GM21576 (cell line): ENCODE measurements around the gene PAPSS2.
A peak's percentile ranks its signal among the peaks of the same experiment; 100 is the strongest.
"Not testable (repeated sequence)": the region's sequence is repeated elsewhere in the genome, so short reads cannot be mapped to it uniquely, and the experiment has no call there.

Experiments used
- ATAC-seq: cut with Tn5 transposase; IDR thresholded peaks from one replicate; pipeline ENCODE4 v1.9.1; 2021; ENCODE audit warnings: mild to moderate bottlenecking, moderate library complexity; ENCODE audit not compliant: unreplicated experiment

The PAPSS2 gene

DNA sequence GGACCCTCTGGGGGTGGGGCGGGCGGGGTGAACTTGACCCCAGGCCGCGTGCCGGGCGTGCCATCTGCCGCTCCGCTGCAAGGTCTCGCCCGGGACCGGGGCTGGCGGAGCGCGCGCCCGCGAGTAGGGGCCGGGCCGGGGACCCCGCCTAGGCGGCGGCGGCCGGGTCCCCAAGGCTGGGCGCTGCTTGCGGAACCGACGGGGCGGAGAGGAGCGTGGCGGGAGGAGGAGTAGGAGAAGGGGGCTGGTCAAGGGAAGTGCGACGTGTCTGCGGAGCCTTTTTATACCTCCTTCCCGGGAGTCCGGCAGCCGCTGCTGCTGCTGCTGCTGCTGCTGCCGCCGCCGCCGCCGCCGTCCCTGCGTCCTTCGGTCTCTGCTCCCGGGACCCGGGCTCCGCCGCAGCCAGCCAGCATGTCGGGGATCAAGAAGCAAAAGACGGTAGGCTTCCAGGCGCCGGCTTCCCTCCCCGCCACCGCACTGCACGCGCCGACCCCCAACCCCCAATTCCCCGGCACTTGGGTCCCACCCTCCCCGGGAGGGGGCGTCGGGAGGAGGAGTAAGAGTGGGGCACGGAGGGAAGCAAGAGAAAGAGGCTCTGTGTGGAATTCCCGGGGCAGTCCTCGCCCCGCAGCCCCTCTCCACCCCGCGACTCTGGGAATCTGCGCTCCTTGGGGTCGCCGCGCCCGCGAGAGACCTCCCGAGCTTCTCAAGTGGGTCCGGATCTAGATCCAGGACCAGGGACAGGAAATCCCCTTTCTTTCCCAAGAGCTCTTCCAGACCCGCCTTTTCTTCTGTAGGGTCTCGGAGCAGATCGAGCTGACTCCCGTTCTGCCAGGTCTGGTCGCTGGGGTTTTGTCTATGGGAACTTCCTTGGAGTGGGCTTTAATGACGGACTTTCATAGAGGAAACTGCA, at the start of gene PAPSS2:
Gene PAPSS2 (plus strand): TSS at position 308 of the 913 bp plus-strand sequence. CDS start 104 bp downstream, at position 412.
- no peak for ATAC-seq

DNA sequence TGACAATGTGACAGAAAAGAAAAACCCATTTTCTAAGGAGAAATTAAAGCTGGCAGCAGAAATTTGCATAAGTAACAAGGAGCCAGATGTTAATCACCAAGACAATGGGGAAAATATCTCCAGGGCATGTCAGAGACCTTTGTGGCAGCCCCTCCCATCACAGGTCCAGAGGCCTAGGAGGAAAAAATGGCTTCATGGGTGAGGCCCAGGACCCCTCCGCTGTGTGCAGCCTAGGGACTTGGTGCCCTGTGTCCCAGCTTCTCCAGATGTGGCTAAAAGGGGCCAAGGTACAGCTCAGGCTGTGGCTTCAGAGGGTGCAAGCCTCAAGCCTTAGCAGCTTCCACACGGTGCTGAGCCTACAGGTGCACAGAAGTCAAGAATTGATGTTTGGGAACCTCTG, 48.3 kb upstream of the PAPSS2 start:
- ATAC-seq = not testable (repeated sequence)

DNA sequence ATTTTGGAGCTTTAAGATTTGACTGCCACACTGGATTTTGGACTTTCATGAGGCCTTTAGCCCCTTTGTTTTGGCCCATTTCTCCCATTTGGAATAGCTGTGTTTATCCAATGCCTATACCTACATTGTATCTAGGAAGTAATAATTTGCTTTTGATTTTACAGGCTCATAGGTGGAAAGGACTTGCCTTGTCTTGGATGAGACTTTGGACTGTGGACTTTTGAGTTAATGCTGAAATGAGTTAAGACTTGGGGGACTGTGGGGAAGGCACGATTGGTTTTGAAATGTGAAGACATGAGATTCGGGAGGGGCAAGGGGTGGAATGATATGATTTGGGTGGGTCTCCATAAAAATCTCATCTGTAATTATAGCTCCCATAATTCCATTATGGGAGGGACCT, 47.6 kb upstream of the PAPSS2 start:
- ATAC-seq = no peak

DNA sequence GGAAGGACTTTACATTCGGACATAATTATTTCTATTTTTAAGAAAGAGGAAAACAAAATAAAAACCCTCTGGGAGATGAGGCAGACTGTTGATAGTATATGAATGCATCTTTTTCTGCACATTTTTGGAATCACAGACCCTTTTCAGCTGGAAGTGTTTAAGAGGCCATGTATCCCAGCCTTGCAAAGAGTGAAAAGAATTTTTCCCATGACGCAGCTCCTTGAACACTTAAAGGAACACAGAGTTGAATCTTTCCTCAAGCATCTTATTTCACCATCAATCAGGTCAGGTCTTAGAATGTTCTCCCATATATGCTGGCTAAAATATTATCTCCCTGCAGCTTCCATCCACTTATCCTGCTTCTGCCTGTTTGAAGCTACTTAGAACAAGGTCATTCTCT, 45.9 kb upstream of the PAPSS2 start:
- no peak for ATAC-seq

DNA sequence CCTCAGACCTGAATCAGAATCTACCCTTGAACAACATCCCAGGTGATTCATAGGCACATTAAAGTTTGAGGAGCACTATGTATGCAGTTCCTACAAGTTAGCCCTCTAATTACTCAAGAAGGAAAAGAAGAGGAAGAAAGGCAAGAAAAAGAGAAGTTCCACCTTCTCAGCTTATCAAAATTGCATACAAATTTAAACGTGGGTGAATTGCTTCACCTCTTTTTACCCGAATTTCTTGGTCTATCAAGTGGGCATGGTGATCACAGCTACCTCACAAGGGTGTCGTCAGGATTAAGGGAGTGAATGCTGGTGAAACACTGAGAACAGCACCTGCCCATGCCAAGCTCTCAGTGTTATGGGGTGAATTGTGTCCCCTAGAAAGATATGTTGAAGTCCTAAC, 43.8 kb upstream of the PAPSS2 start:
- no peak for ATAC-seq

DNA sequence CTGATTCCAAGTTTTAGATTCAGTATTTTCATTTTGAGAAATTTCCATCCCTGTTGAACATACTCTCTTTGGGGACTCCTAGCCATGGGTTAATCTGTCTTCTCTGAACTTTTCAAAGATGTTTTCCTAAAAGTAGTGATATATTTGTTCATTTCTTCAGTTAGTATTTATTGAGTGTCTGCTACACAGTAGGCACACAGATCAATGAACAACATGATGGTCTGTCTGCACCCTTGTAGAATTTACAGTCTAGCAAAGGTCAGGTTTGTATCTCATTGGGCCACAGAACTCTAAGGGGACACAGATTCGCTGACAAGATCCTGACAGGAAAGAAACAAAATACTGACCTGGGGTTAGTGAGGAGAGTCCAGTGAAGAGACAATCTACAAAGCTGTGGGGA, 42.2 kb upstream of the PAPSS2 start:
- ATAC-seq = no peak

DNA sequence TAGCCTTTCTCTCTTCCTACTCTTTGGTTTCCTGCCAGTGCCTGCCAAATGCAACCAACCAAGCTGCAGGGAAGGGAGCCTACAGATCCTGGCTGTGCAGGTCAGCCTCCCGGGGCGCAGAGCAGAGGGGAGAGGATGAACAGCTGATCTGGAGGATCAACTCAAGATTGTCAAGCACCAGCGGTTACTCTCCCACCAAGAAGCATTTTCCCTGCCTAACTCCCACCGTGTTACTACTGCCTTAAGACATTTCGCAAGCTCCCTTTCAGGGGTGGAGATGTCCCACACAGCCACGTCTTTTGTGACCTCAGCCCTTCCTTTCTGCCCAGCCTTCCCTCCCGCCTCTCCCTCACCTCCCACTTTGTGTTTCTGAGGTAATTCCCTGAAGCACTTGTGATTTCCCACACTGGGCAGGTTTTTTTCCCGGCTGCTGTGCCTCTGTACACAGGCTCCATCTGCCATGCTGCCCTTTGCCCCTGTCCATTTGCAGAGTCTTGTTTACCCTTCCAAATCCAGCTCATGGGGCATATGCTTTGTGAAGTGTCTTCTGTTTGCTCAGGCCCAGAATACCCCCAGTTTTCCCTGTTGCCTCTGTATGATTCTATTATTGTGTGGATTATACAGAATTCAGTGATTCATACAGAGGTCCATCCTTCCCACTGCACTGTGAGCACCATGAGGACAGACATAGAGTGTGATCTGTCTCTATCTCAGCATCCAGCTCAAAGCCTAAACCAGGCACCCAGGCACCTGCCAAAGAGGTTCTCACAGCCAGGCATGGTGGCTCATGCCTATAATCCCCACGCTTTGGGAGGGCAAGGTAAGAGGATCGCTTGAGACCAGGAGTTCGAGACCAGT, 40.9 kb upstream of the PAPSS2 start:
- ATAC-seq = no peak

DNA sequence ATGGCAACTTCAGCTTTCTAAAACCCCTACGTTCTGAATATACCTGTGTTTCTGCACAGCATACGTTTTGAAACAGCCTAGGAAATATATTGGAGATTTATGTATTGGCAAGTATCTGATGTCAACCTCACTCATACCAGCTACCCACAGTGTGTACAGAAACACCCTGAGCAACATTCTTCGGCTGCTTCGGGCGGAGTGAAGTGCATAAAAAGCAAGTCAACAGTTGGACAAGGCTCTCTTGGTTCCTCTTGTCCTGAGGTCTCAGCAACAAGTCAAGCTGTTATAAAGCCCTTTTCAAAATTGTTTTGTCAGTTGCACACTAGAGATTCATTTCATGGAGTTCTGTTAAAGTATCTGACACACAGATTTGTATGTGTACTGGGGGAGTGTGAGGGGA, 40.0 kb upstream of the PAPSS2 start:
- no peak for ATAC-seq

DNA sequence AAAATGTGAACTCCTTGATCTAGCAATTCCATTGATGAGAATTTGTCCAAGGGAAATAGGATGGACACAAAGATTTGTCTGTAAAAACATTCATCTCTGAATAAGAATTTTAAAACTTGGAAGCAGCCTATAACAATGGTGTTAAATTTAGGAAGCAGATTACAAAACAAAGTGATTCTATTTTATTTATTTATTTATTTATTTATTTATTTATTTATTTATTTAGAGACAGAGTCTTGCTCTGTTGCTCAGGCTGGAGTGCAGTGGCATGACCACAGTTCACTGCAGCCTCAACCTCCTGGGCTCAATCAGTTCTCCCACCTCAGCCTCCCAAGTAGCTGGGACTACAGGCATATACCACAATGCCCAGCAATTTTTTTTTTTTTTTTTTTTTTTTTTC, 38.2 kb upstream of the PAPSS2 start:
- ATAC-seq = not testable (repeated sequence)

DNA sequence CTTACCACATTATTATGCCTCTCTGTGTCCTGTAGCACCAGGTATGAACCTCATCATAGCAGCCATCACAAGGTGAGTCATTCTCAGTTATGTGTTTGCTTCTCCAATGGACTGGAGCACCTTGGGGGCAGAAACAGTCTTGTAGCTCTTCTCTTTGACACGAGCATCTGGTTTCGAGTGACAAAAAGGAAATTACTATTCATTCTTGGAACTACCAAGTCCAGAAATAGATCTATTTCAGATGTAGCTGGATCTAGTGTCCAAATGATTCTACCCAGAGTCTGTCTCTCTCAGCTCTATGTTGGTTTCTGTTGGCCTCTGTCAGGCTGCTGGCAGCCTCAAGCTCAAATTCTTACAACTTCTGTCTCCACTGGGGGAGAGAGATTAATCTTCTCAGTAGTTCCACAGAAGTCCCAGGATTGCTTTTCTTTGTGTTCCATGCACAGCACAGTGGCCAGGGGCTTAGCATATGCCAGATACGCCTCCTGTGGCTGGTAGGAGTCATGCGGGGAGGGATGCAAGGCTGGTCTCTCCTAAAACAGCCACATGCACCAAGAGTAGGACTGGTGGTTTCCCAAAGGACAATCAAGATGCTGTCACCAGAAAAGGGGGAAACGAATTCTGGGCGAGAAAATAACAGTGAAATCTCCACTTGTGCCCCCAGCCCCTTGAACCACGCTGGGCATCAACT, 37.2 kb upstream of the PAPSS2 start:
- ATAC-seq = peak; percentile 66

DNA sequence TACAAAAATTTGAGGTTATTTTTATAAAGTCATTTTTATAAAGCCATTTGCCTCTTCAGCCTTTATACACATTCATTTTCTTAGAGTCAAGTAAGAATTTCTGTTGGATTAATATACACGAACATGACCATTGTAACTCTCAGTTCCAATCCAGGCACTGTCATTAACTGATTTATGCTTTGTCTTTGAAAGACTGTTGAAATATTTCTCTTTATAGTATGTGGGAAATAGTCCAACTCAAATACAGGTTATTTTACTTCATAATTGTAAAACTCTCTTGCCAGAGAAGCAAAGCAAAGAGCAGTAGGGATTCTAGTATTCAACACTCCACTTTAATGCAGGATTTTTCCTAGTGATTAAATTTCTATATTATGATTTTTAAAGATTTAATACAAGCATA, 36.5 kb upstream of the PAPSS2 start:
- no peak for ATAC-seq

DNA sequence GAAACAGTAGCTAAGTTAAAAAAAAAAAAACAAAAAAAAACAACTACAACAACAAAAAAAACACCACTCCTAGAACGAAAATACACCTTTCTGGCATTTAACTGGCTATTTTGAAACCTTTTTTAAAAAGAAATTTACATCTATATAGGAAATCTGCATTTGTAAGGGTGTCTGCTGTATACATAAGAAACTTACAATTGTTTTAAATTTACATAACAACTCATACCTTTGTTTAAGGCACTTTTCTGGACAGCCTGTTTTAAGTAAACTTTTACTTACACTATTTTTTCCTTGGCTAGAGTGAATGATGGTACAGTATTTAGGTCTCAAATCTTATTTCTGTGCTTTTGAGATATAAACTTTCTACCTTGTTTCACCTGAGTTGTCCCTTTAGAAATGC, 34.0 kb upstream of the PAPSS2 start:
- ATAC-seq = no peak

DNA sequence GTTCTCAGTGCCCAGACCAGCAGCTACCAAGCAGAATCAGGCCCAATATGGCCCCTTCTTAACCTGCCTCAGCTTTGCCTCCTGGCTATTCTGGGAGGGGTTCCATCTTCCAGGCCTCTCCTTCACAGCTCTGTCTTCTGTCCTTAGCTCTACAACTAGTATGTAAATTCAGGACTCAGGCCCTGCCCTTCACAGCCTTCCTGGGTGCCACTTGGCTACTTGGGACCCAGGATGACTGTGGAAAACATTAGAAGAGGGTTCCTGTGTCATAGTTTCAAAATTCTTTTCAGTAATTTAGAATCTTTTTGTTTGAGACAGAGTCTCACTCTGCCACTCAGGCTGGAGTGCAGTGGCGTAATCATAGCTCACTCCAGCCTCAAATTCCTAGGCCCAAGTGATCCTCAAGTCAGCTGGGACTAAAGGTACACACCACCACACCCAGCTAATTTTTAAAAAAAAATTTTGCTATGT, 33.2 kb upstream of the PAPSS2 start:
- ATAC-seq = no peak

DNA sequence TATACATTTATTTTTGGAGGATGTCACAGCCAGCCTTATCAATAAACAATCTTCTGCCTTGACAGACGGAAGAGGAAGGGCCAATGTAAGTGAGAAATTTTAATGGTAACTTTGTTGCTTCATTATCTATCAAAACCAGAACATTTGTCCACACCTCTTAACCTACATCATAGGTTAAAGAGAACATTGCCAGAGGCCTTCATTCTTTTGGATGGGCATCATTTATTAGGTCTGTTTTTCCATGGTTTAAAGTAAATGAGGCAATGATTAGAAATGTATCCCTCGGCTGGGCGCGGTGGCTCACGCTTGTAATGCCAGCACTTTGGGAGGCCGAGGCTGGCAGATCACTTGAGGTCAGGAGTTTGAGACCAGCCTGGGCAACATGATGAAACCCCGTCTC, 29.5 kb upstream of the PAPSS2 start:
- no peak for ATAC-seq

DNA sequence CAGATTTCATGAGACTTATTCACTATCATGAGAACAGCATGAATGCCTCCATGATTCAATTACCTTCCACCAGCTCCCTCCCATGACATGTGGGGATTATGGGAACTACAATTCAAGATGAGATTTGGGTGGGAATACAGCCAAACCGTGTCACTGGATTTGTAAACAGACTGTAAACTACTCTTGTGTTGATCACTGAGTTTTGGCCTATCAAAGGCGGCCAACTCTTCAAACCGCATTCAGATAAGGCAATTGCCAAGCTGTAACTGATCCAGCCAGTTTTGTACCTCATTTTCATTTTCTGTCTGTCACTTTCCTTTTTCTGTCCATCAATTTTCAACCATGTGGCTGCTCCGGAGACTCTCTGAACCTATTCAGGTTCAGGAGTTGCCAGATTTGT, 27.2 kb upstream of the PAPSS2 start:
- no peak for ATAC-seq

DNA sequence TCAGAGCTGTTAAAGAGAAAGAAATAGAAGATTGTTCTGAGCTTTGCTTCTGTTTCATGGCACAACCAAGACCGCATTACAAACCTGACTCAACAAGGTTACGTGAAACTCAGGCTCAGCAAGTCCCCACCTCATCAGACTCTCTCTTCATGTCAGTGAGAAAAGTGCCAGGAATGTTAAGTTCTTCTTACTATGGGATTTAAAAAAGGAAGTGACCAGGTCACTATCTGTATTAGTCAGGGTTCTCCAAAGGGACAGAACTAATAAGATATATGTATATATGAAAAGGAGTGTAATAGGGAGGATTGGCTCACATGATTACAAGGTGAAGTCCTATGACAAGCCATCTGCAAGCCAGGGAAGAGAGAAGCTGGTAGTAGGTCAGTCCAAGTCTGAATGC, 25.4 kb upstream of the PAPSS2 start:
- ATAC-seq = no peak

DNA sequence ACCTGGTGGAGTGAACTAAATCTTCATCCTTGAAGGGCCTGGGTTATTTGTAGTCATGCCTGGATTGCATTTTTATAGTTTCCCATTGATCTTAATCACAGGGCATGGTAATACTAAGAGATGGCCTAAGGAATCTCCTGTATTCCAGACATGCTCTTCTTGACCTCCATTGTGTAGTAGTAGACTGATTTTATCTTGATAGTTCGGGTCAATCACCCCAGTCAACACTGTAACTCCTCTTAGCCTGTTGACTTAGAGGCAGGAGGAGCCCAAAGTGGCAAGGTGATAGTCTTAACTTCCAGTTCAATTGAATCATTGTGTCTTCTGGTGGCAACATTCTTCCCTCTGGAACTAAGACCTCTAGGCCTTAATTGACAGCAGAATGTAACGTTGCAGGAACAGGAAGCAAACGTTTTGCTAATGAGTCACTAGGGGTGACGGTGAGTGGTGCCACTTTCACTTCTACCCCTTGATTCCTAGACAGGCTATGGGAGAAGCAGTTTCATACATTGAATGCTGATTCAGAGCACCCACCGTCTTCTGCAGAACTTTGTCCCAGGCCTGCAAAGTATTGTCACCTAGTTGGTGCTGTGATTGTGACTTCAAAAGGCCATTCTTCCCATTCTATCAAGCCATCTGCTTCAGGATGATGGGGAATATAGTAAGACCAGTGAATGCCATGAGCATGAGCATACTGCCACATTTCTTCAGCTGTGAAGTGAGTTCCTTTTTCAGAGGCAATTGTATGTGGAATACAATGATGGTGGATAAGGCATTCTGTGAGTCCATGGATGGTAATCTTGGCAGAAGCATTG, 24.0 kb upstream of the PAPSS2 start:
- ATAC-seq = no peak

DNA sequence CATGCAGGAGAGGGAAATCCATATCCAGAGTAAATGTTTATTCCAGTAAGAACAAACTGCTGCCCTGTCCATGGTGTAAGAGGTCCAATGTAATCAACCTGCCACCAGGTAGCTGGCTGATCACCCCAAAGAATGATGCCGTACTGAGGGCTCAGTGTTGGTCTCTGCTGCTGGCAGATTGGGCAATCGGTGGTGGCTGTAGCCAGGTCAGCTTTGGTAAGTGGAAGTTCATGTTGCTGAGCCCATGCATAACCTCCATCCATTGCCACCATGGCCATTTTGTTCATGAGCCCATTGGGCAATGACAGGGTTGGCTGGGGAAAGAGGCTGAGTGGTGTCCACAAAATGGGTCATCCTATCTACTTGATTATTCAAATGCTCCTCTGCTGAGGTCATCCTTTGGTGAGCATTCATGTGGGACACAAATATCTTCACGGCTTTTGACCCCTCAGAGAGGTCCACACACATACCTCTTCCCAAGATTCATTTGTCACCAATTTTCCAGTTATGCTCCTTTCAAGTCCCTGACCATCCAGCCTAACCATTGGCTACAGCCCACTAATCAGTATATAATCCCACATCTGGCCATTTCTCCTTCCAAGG, 23.3 kb upstream of the PAPSS2 start:
- no peak for ATAC-seq

DNA sequence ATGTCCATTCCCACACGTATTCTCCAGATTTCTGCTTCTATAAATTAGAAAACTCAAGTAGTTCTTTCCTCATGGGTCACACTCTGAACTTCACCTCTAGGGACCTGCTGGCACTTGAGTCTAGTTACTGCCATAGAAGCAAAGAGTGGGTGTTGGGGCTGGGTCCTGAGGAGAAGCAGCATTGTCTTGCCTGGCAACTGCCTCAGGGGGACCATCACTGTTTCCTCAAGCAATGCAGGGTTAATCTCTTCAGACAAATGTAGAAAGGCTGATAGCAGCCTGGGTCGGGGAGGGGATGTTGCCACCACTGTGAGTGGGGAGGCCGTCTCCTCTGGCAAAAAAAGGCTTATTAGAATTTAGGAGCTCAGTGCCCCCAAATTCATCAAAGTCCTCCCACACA, 20.2 kb upstream of the PAPSS2 start:
- no peak for ATAC-seq

DNA sequence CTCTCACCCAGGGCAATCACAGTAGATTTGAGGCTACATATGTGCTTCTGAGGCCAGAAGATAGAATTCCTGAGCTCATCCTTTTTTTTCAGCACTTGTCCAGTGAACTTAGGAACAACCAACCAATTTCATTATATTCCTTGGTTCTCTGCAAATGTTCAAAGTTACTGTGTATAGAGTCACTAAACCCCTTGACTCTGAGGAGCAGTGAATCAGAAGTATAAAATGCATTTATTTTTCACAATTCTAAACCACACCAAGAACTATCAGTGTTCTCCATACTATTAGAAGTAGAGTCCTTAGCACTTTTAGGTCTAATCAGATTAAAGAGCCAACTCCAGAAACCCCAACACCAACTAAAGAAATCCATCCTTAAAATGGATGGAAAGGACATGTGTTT, 19.6 kb upstream of the PAPSS2 start:
- ATAC-seq = no peak
